Ascending aorta (tissue), 2 donors: ENCODE results near the gene PDCD6IP. TPM values are rescaled to one million over a fixed set of nuclear protein-coding genes. Genes with fewer than 3 reads are reported as not detected.
"Not testable (repeated sequence)": the region's sequence is repeated elsewhere in the genome, so short reads cannot be mapped to it uniquely, and the experiment has no call there.

ENCODE experiments used
- DNase-seq, 2 donors: peaks; one replicate each; pipeline ENCODE4 v3.0.0-alpha.2; 2019; ENCODE audit warnings: low spot score in 2 of 2
- H3K27ac ChIP-seq, 2 donors: fragments of 200-600 bp; sonication (generic); one replicate each; pipeline ENCODE4 v1.5.1; 2016 to 2017; ENCODE audit warnings: mild to moderate bottlenecking in 1 of 2
- H3K27me3 ChIP-seq: fragments of 200-600 bp; sonication (generic); one replicate; pipeline ENCODE4 v1.5.1; 2017
- H3K36me3 ChIP-seq, 2 donors: fragments of 200-600 bp; sonication (generic); one replicate each; pipeline ENCODE4 v1.5.1; 2016
- H3K4me1 ChIP-seq, 2 donors: fragments of 200-600 bp; sonication (generic); one replicate each; pipeline ENCODE4 v1.5.1; 2016 to 2017; ENCODE audit warnings: mild to moderate bottlenecking in 1 of 2
- H3K4me3 ChIP-seq, 2 donors: fragments of 200-600 bp; sonication (generic); one replicate each; pipeline ENCODE4 v1.5.1; 2016 to 2017; ENCODE audit warnings: mild to moderate bottlenecking in 1 of 2
- H3K9me3 ChIP-seq, 2 donors: fragments of 200-600 bp; sonication (generic); one replicate each; pipeline ENCODE4 v1.5.1; 2016
- CTCF ChIP-seq, 3 experiments: fragments of 200-600 bp in 2 of 3; fragments of 450-650 bp in 1 of 3; sonication (generic) in 2 of 3; IDR thresholded peaks; one replicate each; pipeline ENCODE4 v1.5.1; 2016 to 2019; ENCODE audit warnings: antibody characterized with exemption in 3 of 3, mild to moderate bottlenecking in 1 of 3, moderate library complexity in 1 of 3
- intact Hi-C: fragments of 100-400 bp; cut with DNase I; formaldehyde crosslinking; loops from one replicate; pipeline ENCODE4 v1.15.1; 2023
- total RNA-seq: library from RNA; depleted of rRNA; stranded (reverse); fragments of >200 nt; gene quantifications from one replicate; pipeline ENCODE4 v1.1.0, GENCODE V29; 2016

PDCD6IP gene
- 347 TPM for total RNA-seq

DNA sequence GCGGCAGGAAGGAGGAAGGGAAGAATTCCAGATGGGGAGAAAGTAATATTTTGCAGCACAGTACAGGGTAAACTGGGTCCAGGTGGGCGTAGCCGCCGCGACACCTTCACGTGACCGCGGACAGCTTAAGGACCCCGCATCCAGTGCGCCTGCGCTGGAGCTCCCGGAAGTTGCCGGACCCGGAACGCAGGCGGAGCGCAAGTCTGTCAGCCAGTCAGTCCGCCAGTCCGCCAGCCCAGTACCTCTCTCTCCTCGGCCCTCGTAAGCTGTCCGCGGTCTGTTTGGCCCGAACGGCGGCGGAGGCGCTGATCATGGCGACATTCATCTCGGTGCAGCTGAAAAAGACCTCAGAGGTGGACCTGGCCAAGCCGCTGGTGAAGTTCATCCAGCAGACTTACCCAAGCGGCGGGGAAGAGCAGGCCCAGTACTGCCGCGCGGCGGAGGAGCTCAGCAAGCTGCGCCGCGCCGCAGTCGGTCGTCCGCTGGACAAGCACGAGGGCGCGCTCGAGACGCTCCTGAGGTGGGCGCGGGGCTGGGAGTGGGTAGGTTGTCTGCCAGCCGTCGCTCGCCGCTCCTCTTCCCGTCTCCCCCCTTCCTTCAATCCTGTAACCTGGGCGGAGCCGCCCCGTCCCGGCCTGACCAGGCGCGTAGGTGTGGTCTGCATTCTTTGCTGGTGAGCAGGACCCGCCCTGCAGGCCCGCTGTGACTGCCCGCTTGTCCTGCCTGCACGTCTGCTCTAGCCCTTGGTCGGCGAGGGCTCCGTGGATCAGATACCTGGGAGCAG lies at the start of gene PDCD6IP:
Gene PDCD6IP, plus strand, starts transcription at position 213 of the 784 bp plus-strand sequence. Its CDS starts 99 bp downstream, at position 312.
- intact Hi-C loops: no loop called here
- Histone ChIP-seq H3K27ac (peak within 1 kb of the TSS; percentile 95 to 97), H3K36me3 (peaks cover 0 to 10% of the 10 kb centered on the region in 2 donors), H3K4me1 (peaks cover 0 to 20% of the 10 kb centered on the region in 2 donors), H3K9me3 (no peaks in the 10 kb centered on the region), H3K27me3 (no peaks in the 10 kb centered on the region), H3K4me3 (peak within 1 kb of the TSS; percentile 88 to 95)
- peak; percentile 66 to 95 for DNase-seq
- TF ChIP-seq CTCF (IDR thresholded peaks at IDR 0.05): no peak

- Histone ChIP-seq H3K27ac (no peak overlapping the region), H3K4me1 (peaks cover 0 to 4% of the 10 kb centered on the region in 2 donors), H3K36me3 (no peaks in the 10 kb centered on the region), H3K9me3 (no peaks in the 10 kb centered on the region), H3K27me3 (no peaks in the 10 kb centered on the region), H3K4me3 (no peak overlapping the region)
- no peak for TF ChIP-seq CTCF (IDR thresholded peaks at IDR 0.05)
- intact Hi-C loops: no loop called here
- DNase-seq: no peak
Measured at GRCh38 chr3:33749546-33750210, 48.8 kb upstream of the PDCD6IP start.

DNA sequence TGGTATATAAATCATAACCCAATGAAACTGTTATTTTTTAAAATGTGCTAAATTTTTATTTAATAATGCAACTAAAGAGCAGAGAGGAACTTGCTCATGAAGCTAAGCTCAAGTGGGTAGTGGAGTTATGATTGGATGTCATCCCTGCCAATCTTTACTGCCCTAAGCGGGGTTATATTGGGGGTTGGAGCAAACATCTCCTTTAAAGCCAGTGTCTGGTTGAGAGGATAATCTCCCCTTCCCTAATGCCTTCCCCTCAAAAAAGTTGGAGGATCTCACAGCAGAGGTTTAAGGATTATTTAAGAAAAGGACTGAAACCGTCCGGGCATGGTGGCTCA lies 48.2 kb upstream of the PDCD6IP start:
- peaks cover 0 to 4% of the 10 kb centered on the region in 2 donors for H3K4me1 ChIP-seq
- H3K4me3 ChIP-seq: no peak overlapping the region
- TF ChIP-seq CTCF (IDR thresholded peaks at IDR 0.05): no peak
- H3K9me3 ChIP-seq: no peaks in the 10 kb centered on the region
- no peaks in the 10 kb centered on the region for H3K36me3 ChIP-seq
- H3K27ac ChIP-seq: no peak overlapping the region
- DNase-seq: no peak
- no peaks in the 10 kb centered on the region for H3K27me3 ChIP-seq
- intact Hi-C loops: no loop called here

DNA sequence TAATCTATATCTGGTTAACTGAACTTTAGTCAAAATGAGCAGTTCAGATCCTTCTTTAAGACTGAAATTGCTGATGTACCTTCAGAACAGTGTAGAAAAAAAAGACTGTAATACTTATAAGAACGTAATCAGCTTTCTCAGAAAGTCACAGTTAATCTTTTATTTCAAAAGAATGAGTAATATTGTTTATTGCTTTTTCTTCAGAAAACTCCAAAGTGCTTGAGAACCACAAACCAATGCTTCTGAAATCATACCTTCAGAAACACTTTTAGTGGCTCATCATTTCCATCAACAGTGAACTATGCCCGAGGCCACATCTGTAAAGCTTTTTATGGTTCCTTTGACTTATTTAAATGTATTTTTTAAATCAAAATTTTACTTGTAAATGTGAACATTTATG lies 47.1 kb upstream of the PDCD6IP start:
- Histone ChIP-seq H3K4me3 (no peak overlapping the region), H3K27me3 (no peaks in the 10 kb centered on the region), H3K36me3 (no peaks in the 10 kb centered on the region), H3K4me1 (peaks cover 0 to 4% of the 10 kb centered on the region in 2 donors), H3K27ac (no peak overlapping the region), H3K9me3 (no peaks in the 10 kb centered on the region)
- intact Hi-C loops: no loop called here
- DNase-seq: no peak
- TF ChIP-seq CTCF (IDR thresholded peaks at IDR 0.05): no peak

DNA sequence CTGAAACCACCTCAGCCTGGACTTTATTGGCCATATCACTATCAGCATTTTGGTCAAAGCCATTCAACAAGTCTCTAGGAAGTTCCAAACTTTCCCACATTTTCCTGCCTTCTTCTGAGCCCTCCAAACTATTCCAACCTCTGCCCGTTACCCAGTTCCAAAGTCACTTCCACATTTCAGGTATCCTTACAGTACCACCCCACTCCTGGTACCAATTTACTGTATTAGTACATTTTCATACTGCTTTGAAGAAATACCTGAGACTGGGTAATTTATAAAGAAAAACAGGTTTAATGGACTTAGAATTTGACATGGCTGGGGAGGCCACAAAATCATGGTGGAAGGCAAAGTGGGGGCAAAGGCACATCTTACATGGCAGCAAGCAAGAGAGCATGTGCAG lies 44.0 kb upstream of the PDCD6IP start:
- H3K9me3 ChIP-seq, H3K27me3 ChIP-seq, H3K36me3 ChIP-seq, DNase-seq, H3K27ac ChIP-seq, H3K4me1 ChIP-seq, H3K4me3 ChIP-seq, intact Hi-C loops: not testable (repeated sequence)

DNA sequence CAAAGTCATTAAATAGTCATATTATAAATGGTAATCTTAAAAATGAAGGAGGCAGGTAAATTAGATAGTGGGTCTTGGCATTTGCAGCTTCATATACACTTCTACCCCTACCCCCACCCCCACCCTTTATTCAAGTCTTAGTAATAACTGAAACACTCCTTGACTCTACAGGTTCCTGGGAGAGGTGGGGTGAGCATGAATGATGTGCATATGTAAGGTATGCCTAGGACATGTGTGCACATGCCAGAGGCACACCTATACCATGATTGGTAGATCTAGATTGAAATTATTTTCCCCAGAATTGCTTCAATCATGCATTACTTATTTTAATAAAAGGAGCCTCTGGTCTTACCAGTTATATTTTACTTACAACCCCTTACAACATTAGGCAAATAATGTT lies 40.1 kb upstream of the PDCD6IP start:
- no peak overlapping the region for H3K4me3 ChIP-seq
- intact Hi-C loops: no loop called here

More for the DNA sequence above, 40.1 kb upstream of the PDCD6IP start:
- no peak for DNase-seq
- no peaks in the 10 kb centered on the region for H3K36me3 ChIP-seq
- H3K27ac ChIP-seq: no peak overlapping the region
- no peaks in the 10 kb centered on the region for H3K4me1 ChIP-seq
- H3K9me3 ChIP-seq: no peaks in the 10 kb centered on the region
- TF ChIP-seq CTCF (IDR thresholded peaks at IDR 0.05): no peak
- no peaks in the 10 kb centered on the region for H3K27me3 ChIP-seq
